Testis (tissue), 2 donors: Measurements from ENCODE around the gene ZNF335.

Source experiments
- POLR2A ChIP-seq: fragments of 450-650 bp; IDR thresholded peaks from one replicate; pipeline ENCODE4 v1.6.1; 2017; ENCODE audit warnings: antibody characterized with exemption, mild to moderate bottlenecking, moderate library complexity
- TF ChIP-seq, protein P1 (sequence below), 3 experiments: fragments of 450-650 bp in 2 of 3; fragments of 200-600 bp in 1 of 3; sonication (generic) in 1 of 3; IDR thresholded peaks; one replicate each; pipeline ENCODE4 v1.5.1; 2016 to 2019; ENCODE audit warnings: antibody characterized with exemption in 3 of 3, mild to moderate bottlenecking in 2 of 3, moderate library complexity in 1 of 3

DNA sequence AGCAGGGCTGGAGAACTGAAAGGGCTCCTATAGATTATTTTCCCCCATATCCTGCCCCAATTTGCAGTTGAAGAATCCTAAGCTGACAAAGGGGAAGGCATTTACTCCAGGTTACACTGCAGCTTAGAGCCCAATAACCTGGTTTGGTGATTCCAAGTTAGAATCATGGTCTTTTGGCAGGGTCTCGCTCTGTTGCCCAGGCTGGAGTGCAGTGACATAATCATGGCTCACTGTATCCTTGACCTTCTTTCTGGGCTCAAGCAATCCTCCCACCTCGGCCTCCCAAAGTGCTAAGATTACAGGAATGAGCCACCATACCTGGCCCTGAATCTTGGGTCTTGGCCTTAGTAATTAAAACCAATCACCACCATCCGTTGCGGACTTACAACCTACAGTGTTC, 35.7 kb upstream of the ZNF335 start:
- TF ChIP-seq, protein P1, sequence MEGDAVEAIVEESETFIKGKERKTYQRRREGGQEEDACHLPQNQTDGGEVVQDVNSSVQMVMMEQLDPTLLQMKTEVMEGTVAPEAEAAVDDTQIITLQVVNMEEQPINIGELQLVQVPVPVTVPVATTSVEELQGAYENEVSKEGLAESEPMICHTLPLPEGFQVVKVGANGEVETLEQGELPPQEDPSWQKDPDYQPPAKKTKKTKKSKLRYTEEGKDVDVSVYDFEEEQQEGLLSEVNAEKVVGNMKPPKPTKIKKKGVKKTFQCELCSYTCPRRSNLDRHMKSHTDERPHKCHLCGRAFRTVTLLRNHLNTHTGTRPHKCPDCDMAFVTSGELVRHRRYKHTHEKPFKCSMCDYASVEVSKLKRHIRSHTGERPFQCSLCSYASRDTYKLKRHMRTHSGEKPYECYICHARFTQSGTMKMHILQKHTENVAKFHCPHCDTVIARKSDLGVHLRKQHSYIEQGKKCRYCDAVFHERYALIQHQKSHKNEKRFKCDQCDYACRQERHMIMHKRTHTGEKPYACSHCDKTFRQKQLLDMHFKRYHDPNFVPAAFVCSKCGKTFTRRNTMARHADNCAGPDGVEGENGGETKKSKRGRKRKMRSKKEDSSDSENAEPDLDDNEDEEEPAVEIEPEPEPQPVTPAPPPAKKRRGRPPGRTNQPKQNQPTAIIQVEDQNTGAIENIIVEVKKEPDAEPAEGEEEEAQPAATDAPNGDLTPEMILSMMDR (IDR thresholded peaks at IDR 0.05) = no peak
- TF ChIP-seq POLR2A = no peak
